Trophoblast cell (in vitro differentiated cells and primary cell): Measurements from ENCODE around the gene TRAF3IP1.
A peak's percentile ranks its signal among the peaks of the same experiment; 100 is the strongest.

Experiments used
- DNase-seq, 2 donors: peaks; one replicate each; pipeline ENCODE4 v3.0.0-alpha.2; 2016
- H2AFZ ChIP-seq: 2 replicates; pipeline ENCODE4 v1.6.1; 2013; ENCODE audit warnings: low read length, moderate library complexity, mild to moderate bottlenecking; ENCODE audit not compliant: insufficient read depth, poor library complexity
- H2AK5ac ChIP-seq: 2 replicates; pipeline ENCODE4 v1.6.1; 2013; ENCODE audit warnings: mild to moderate bottlenecking, low read length
- H2BK120ac ChIP-seq: 2 replicates; pipeline ENCODE4 v1.6.1; 2013; ENCODE audit warnings: low read length, mild to moderate bottlenecking, moderate library complexity; ENCODE audit not compliant: insufficient read depth, poor library complexity
- H2BK12ac ChIP-seq: 2 replicates; pipeline ENCODE4 v1.6.1; 2013; ENCODE audit warnings: mild to moderate bottlenecking, low read length, moderate library complexity
- H2BK5ac ChIP-seq: 2 replicates; pipeline ENCODE4 v1.6.1; 2013; ENCODE audit warnings: low read length, low read depth, moderate library complexity, mild to moderate bottlenecking; ENCODE audit not compliant: poor library complexity
- H3K14ac ChIP-seq: 2 replicates; pipeline ENCODE4 v1.6.1; 2013; ENCODE audit warnings: mild to moderate bottlenecking, low read length
- H3K18ac ChIP-seq: 2 replicates; pipeline ENCODE4 v1.6.1; 2013; ENCODE audit warnings: mild to moderate bottlenecking, low read length
- H3K23ac ChIP-seq: 2 replicates; pipeline ENCODE4 v1.6.1; 2013; ENCODE audit warnings: low read length
- H3K27ac ChIP-seq: 2 replicates; pipeline ENCODE4 v1.5.1; 2013; ENCODE audit warnings: low read depth, mild to moderate bottlenecking, inconsistent platforms, low read length, moderate library complexity
- H3K27me3 ChIP-seq: 2 replicates; pipeline ENCODE4 v1.6.1; 2013; ENCODE audit warnings: inconsistent platforms, mild to moderate bottlenecking, low read length, moderate library complexity; ENCODE audit not compliant: insufficient read depth
- H3K36me3 ChIP-seq, 2 experiments: 1 replicate in 1 of 2; 2 replicates in 1 of 2; pipeline ENCODE4 v1.6.1; 2013; ENCODE audit warnings: low read length in 2 of 2, mild to moderate bottlenecking in 2 of 2, moderate library complexity in 1 of 2; ENCODE audit not compliant: insufficient read depth in 2 of 2, control insufficient read depth in 1 of 2
- H3K4ac ChIP-seq: 2 replicates; pipeline ENCODE4 v1.6.1; 2013; ENCODE audit warnings: low read depth, mild to moderate bottlenecking, low read length, moderate library complexity
- H3K4me1 ChIP-seq, 2 experiments: 1 replicate in 1 of 2; 2 replicates in 1 of 2; pipeline ENCODE4 v1.6.1; 2013; ENCODE audit warnings: low read length in 2 of 2, mild to moderate bottlenecking in 2 of 2, moderate library complexity in 1 of 2; ENCODE audit not compliant: insufficient read depth in 2 of 2, control insufficient read depth in 1 of 2
- H3K4me2 ChIP-seq: 2 replicates; pipeline ENCODE4 v1.6.1; 2013; ENCODE audit warnings: inconsistent platforms, mild to moderate bottlenecking, low read length, moderate library complexity
- H3K4me3 ChIP-seq: 2 replicates; pipeline ENCODE4 v1.5.1; 2013; ENCODE audit warnings: mild to moderate bottlenecking, low read depth, low read length, inconsistent platforms
- H3K79me1 ChIP-seq: one replicate; pipeline ENCODE4 v1.6.1; 2013; ENCODE audit warnings: low read length
- H3K79me2 ChIP-seq: 2 replicates; pipeline ENCODE4 v1.6.1; 2013; ENCODE audit warnings: low read length, mild to moderate bottlenecking; ENCODE audit not compliant: control insufficient read depth, insufficient read depth, poor library complexity
- H3K9ac ChIP-seq: 2 replicates; pipeline ENCODE4 v1.6.1; 2013; ENCODE audit warnings: mild to moderate bottlenecking, low read length
- H3K9me3 ChIP-seq: 2 replicates; pipeline ENCODE4 v1.6.1; 2013; ENCODE audit warnings: low read depth, mild to moderate bottlenecking, control low read depth, inconsistent platforms, low read length; ENCODE audit not compliant: insufficient read depth
- H4K12ac ChIP-seq: 2 replicates; pipeline ENCODE4 v1.6.1; 2013; ENCODE audit warnings: low read depth, mild to moderate bottlenecking, low read length, moderate library complexity
- H4K8ac ChIP-seq: 2 replicates; pipeline ENCODE4 v1.6.1; 2013; ENCODE audit warnings: low read depth, mild to moderate bottlenecking, low read length, moderate library complexity
- H4K91ac ChIP-seq: one replicate; pipeline ENCODE4 v1.6.1; 2013; ENCODE audit warnings: low read depth, mild to moderate bottlenecking, low read length, moderate library complexity
- WGBS: extraction: QIAGEN DNeasy Blood & Tissue Kit; methylation state at CpG from one replicate; pipeline ENCODE4 v1.1.7; 2013; ENCODE audit warnings: missing lambda C conversion rate; ENCODE audit not compliant: insufficient read length, insufficient coverage; ENCODE audit errors: extremely low coverage; 5-methylcytosine and 5-hydroxymethylcytosine counted together

The TRAF3IP1 gene

DNA sequence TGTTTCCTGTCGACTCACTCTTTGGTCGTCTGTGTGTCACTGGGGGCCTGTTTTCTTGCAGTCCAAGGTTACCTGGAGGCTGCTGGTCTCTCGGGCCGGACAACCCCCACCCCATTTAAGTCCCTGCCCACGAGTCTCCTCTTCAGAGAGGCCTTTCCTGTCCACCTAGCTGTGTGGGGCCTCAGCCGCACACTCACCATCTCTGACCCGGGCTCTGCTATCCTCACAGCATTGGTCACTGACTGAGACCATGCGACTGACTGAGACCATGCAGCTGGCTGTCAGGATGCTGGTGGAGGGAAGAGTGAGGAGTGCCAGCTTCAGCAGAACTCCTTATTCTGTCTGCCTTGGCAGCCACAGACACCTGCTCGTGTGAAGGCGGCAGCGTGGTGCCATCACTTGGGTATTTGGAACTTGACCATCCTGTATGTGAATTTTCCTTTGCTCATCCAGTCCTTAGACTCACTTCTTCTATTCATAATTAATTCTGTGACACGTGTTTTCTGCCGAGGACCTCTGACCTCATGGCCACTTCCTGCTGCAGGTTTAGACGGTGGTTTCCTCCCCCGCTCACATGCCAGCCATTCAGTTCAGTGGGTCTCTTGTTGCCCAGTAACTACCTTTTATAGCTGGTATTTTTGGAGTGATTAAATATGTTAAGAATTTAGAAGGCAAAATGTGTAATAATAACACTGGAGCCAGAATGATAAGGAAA lies 58.9 kb downstream of the TRAF3IP1 start:
- H2BK120ac ChIP-seq = no peak overlapping the region
- H3K27ac ChIP-seq = no peak overlapping the region
- H3K23ac ChIP-seq = no peak overlapping the region
- no peak for DNase-seq
- H2AK5ac ChIP-seq = no peak overlapping the region
- H3K4me1 ChIP-seq = peaks cover 22 to 25% of the 10 kb centered on the region in 2 experiments
- no peaks in the 10 kb centered on the region for H3K79me2 ChIP-seq
- H3K4ac ChIP-seq = no peak overlapping the region
- no peak overlapping the region for H3K9ac ChIP-seq
- H3K27me3 ChIP-seq = no peaks in the 10 kb centered on the region
- no peaks in the 10 kb centered on the region for H3K36me3 ChIP-seq
- H4K12ac ChIP-seq = no peak overlapping the region
- WGBS = no CpG with 5 or more reads among the region's 15 CpGs
- H3K9me3 ChIP-seq = peaks cover 2% of the 10 kb centered on the region
- H3K79me1 ChIP-seq = peaks cover 12% of the 10 kb centered on the region
- H4K91ac ChIP-seq = no peak overlapping the region
- no peak overlapping the region for H3K18ac ChIP-seq
- H3K4me2 ChIP-seq = no peak overlapping the region
- no peak overlapping the region for H3K14ac ChIP-seq
- H3K4me3 ChIP-seq = no peak overlapping the region
- H2BK5ac ChIP-seq = no peak overlapping the region
- H2AFZ ChIP-seq = no peak overlapping the region
- peak overlapping the region; percentile 4 for H2BK12ac ChIP-seq
- no peak overlapping the region for H4K8ac ChIP-seq

DNA sequence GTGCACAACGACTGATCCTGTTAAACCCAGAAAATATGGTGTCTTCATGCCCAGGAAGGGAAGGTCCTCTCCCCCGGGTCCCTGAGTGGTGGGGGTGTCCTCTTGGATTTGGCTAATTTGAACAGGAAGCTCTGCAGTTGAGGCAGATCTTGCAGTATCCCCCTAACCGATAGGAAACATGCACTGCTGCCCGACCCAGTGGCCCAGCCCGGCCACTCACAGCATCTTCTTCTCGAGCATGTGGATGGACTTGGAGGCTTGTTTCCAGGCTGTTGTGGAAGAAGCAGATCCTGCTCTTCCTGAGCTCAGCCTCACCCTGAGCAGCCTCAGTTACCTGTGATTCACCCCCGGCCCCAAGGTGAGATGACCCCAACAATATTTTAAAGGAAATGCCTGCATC lies 60.0 kb downstream of the TRAF3IP1 start:
- Histone ChIP-seq H3K4ac (no peak overlapping the region), H3K27me3 (no peaks in the 10 kb centered on the region), H2AK5ac (no peak overlapping the region), H2BK5ac (peak overlapping the region; percentile 45), H3K23ac (no peak overlapping the region), H2BK120ac (peak overlapping the region; percentile 71), H4K91ac (peak overlapping the region; percentile 57), H3K27ac (peak overlapping the region; percentile 69), H3K18ac (peak overlapping the region; percentile 74), H4K8ac (peak overlapping the region; percentile 59), H3K36me3 (no peaks in the 10 kb centered on the region), H3K9me3 (peaks cover 2% of the 10 kb centered on the region), H3K14ac (peak overlapping the region; percentile 15), H4K12ac (no peak overlapping the region), H3K79me1 (peaks cover 12% of the 10 kb centered on the region), H3K4me1 (peaks cover 22 to 25% of the 10 kb centered on the region in 2 experiments), H2BK12ac (peak overlapping the region; percentile 69), H2AFZ (no peak overlapping the region), H3K9ac (no peak overlapping the region), H3K79me2 (no peaks in the 10 kb centered on the region), H3K4me2 (peak overlapping the region; percentile 2), H3K4me3 (no peak overlapping the region)
- no CpG with 5 or more reads among the region's 7 CpGs for WGBS
- no peak for DNase-seq

GRCh38 chr2:238380785-238381184 lies 60.5 kb downstream of the TRAF3IP1 start:
- Histone ChIP-seq H3K36me3 (no peaks in the 10 kb centered on the region), H3K9ac (no peak overlapping the region), H3K27ac (peak overlapping the region; percentile 69), H3K18ac (no peak overlapping the region), H3K9me3 (peaks cover 2% of the 10 kb centered on the region), H3K27me3 (no peaks in the 10 kb centered on the region), H3K4me3 (no peak overlapping the region), H2AK5ac (no peak overlapping the region), H2BK12ac (no peak overlapping the region), H3K79me2 (no peaks in the 10 kb centered on the region), H3K4me1 (peaks cover 22 to 25% of the 10 kb centered on the region in 2 experiments), H3K4ac (no peak overlapping the region), H3K23ac (no peak overlapping the region), H2BK120ac (no peak overlapping the region), H2AFZ (no peak overlapping the region), H2BK5ac (no peak overlapping the region), H4K12ac (no peak overlapping the region), H3K79me1 (peaks cover 12% of the 10 kb centered on the region), H4K8ac (no peak overlapping the region), H3K14ac (no peak overlapping the region), H3K4me2 (peak overlapping the region; percentile 29), H4K91ac (no peak overlapping the region)
- peak; percentile 45 to 95 for DNase-seq
- no CpG with 5 or more reads among the region's 1 CpG for WGBS

DNA sequence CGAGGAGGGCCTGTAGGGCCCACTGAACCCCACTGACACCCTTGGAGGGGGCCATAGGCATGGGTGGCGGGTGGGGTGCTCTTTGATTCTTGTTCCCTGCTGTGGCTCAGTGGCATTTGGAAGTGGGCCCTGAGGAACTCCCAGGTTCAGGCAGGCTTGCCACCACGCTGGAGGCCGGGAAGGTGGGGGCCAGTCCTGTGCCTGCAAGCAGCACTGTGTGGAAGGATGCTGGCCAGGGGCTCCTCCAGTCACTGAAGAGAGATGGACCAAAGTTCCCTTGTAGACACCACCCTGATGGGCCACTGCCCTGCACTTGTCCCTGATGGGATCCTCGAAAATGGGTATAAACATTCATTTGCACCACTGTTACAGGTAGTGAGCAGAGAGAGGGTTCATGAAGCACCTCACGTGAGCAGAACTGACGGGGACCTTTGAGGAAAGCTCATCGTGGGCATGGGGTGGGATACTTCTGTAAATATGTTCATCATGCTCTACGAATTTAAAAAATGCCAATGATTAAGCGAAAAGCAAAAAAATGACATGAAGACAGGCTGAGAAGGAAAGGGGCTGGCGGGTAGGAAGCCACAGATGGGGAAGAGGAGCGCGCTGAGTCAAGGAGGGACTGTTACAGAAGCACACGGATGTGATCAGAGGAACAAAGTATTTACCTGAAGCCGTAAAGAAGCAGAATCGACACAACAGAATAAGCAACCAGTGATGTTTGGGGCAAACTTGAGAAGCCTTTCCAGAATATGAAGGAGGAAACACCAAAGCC lies 61.2 kb downstream of the TRAF3IP1 start:
- WGBS = no CpG with 5 or more reads among the region's 16 CpGs
- Histone ChIP-seq H3K79me2 (no peaks in the 10 kb centered on the region), H2BK12ac (peak overlapping the region; percentile 58), H2AK5ac (peak overlapping the region; percentile 98), H3K9me3 (peaks cover 2% of the 10 kb centered on the region), H3K27ac (peak overlapping the region; percentile 67), H2BK120ac (peak overlapping the region; percentile 74), H3K4me2 (peak overlapping the region; percentile 29), H3K14ac (peak overlapping the region; percentile 65), H3K18ac (peak overlapping the region; percentile 55), H4K8ac (no peak overlapping the region), H4K91ac (peak overlapping the region; percentile 91), H3K27me3 (no peaks in the 10 kb centered on the region), H2BK5ac (peak overlapping the region; percentile 34), H3K4ac (peak overlapping the region; percentile 24), H3K4me3 (no peak overlapping the region), H3K4me1 (peaks cover 22 to 25% of the 10 kb centered on the region in 2 experiments), H3K79me1 (peaks cover 12% of the 10 kb centered on the region), H3K36me3 (no peaks in the 10 kb centered on the region), H2AFZ (no peak overlapping the region), H3K9ac (no peak overlapping the region), H3K23ac (no peak overlapping the region), H4K12ac (peak overlapping the region; percentile 8)
- DNase-seq = no peak
